ENCODE measurements around the gene LRRC63.

GRCh38 chr13:46288570-46289259 lies 77.0 kb downstream of the LRRC63 start:
- peak; percentile 83 for TF ChIP-seq CTCF (conservative IDR thresholded peaks at IDR 0.05)
- no peak for TF ChIP-seq ZFX (IDR thresholded peaks at IDR 0.05)
